Natural killer cell treated with Interleukin-12 subunit alpha and Interleukin-12 subunit beta and Interleukin-15 and Interleukin-18, amount 100 ng/mL, for 72 hours (primary cell): ENCODE measurements around the gene ZIC5. TPM values are rescaled to one million over a fixed set of nuclear protein-coding genes. Genes with fewer than 3 reads are reported as not detected.
A peak's percentile ranks its signal among the peaks of the same experiment; 100 is the strongest.

Experiments
- ATAC-seq, 2 donors: fragments of 150-1000 bp; cut with Tn5 transposase in 1 of 2; sonication (Bioruptor Pico), chemical (Tn5 transposase) in 1 of 2; 2 replicates each; pipeline ENCODE4 v1.10.0; 2021
- DNase-seq: peaks from one replicate; pipeline ENCODE4 v3.0.0; 2022; ENCODE audit warnings: low spot score
- H3K27ac Mint-ChIP-seq, 2 donors: 1 replicate in 1 of 2; 2 replicates in 1 of 2; pipeline ENCODE4 v1.8.0; 2022; ENCODE audit warnings: mixed read lengths in 2 of 2, mild to moderate bottlenecking in 1 of 2, moderate library complexity in 1 of 2
- H3K27me3 Mint-ChIP-seq, 2 donors: 1 replicate in 1 of 2; 2 replicates in 1 of 2; pipeline ENCODE4 v1.8.0; 2022; ENCODE audit warnings: mixed read lengths in 2 of 2
- H3K36me3 Mint-ChIP-seq: one replicate; pipeline ENCODE4 v1.8.0; 2022; ENCODE audit warnings: mixed read lengths
- H3K4me1 Mint-ChIP-seq, 2 donors: 1 replicate in 1 of 2; 2 replicates in 1 of 2; pipeline ENCODE4 v1.8.0; 2022; ENCODE audit warnings: low read depth in 2 of 2, mixed read lengths in 2 of 2, mild to moderate bottlenecking in 1 of 2
- H3K4me3 Mint-ChIP-seq: one replicate; pipeline ENCODE4 v1.8.0; 2022; ENCODE audit warnings: mixed read lengths
- H3K9me3 Mint-ChIP-seq: 2 replicates; pipeline ENCODE4 v1.8.0; 2022; ENCODE audit warnings: mixed read lengths
- total RNA-seq, 2 donors: library from RNA; stranded (reverse); gene quantifications; one replicate each; pipeline ENCODE4 v1.2.3, GENCODE V29; 2022

ZIC5 gene
- total RNA-seq, 2 donors from 2014 or later: not detected

DNA sequence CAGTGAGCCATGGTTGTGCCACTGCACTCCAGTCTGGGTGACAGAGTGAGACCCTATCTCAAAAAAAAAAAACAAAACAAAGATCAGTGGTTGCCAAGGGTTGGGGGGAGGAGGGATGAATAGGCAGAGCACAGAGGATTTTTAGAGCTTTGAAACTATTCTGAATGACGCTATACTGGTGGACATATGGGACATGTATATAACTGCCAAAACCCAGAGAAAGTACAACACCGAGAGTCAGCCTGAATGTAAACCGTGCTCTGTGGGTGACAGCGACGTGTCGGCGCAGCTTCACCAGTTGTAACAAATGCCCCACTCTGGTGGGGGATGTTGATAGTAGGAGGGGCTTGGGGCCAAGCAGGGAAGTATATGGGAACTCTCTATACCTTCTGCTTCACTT lies 32.9 kb downstream of the ZIC5 start:
- no peaks in the 10 kb centered on the region for H3K9me3 Mint-ChIP-seq
- H3K4me3 Mint-ChIP-seq: no peak overlapping the region
- DNase-seq (no peak), ATAC-seq (no peak)
- no peaks in the 10 kb centered on the region for H3K36me3 Mint-ChIP-seq
- peaks cover 24 to 28% of the 10 kb centered on the region in 2 donors for H3K27me3 Mint-ChIP-seq
- H3K4me1 Mint-ChIP-seq: no peaks in the 10 kb centered on the region
- no peak overlapping the region for H3K27ac Mint-ChIP-seq

DNA sequence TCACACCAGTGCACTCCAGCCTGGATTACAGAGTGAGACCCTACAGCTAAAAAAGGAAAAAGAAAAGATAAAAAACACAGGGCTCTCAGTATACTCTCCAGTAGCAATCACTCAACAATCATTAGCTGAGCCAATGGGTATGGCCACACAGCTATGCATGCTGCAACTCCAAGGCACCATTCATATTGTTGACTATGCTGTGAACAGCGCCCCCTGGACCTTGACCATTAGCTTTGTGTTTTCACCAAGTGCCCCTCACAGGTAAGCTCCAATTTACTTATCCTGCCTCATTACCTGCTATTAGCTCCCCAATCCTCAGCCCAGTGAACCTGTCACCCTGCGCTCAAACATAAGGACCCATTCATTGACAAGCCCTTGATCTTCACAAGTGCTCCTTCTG lies 35.8 kb downstream of the ZIC5 start:
- H3K4me3 Mint-ChIP-seq: no peak overlapping the region
- H3K27me3 Mint-ChIP-seq: peaks cover 19 to 22% of the 10 kb centered on the region in 2 donors
- no peak for ATAC-seq
- H3K27ac Mint-ChIP-seq: no peak overlapping the region
- no peaks in the 10 kb centered on the region for H3K4me1 Mint-ChIP-seq
- DNase-seq: no peak
- H3K9me3 Mint-ChIP-seq: no peaks in the 10 kb centered on the region
- H3K36me3 Mint-ChIP-seq: no peaks in the 10 kb centered on the region

DNA sequence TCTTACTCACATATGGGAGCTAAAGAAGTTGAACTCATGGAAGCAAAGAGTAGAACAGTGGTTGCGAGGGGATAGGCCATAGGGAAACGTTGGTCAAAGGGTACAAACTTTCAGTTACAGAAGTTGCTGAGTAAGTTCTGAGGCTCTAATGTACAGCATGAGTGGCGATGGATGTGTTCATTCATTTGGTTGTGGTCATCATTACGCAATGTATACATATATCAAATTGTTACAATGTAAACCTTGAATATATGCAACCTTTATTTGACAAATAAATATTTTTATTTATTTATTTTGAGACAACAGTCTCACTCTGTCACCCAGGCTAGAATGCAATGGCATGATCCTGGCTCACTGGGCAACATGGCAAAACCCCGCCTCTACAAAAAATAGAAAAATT lies 38.7 kb downstream of the ZIC5 start:
- ATAC-seq: no peak
- no peaks in the 10 kb centered on the region for H3K9me3 Mint-ChIP-seq
- H3K4me1 Mint-ChIP-seq: no peaks in the 10 kb centered on the region
- peaks cover 26% of the 10 kb centered on the region in 2 donors for H3K27me3 Mint-ChIP-seq
- no peak overlapping the region for H3K4me3 Mint-ChIP-seq
- no peak for DNase-seq
- H3K27ac Mint-ChIP-seq: no peak overlapping the region
- no peaks in the 10 kb centered on the region for H3K36me3 Mint-ChIP-seq

- no peaks in the 10 kb centered on the region for H3K9me3 Mint-ChIP-seq
- H3K36me3 Mint-ChIP-seq: no peaks in the 10 kb centered on the region
- H3K4me3 Mint-ChIP-seq: no peak overlapping the region
- H3K27ac Mint-ChIP-seq: no peak overlapping the region
- H3K27me3 Mint-ChIP-seq: peaks cover 23 to 25% of the 10 kb centered on the region in 2 donors
- no peak for ATAC-seq
- DNase-seq: no peak
- H3K4me1 Mint-ChIP-seq: no peaks in the 10 kb centered on the region
These were observed 40.6 kb downstream of the ZIC5 start for GRCh38 chr13:99930925-99931324.

DNA sequence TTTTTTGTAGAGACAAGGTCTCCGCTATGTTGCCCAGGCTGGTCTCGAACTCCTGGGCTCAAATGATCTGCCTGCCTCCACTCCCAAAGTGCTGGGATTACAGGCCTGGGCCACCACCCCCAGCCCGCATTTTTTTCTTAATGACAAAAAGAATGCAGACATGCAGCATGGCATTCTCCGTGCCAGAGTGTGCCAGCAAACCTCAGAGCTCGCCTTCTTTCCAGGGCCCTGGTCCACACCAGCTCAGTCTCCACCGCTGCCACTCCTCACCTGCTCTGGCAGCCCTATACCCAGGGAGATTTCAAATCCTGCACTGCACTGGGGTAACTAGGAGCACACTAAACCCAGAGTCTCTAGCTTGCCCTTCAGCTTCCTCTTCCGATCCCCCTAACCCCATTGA lies 41.7 kb downstream of the ZIC5 start:
- no peak for DNase-seq
- Mint-ChIP-seq H3K9me3 (no peaks in the 10 kb centered on the region), H3K4me1 (no peaks in the 10 kb centered on the region), H3K36me3 (no peaks in the 10 kb centered on the region), H3K27ac (no peak overlapping the region), H3K27me3 (peaks cover 19 to 25% of the 10 kb centered on the region in 2 donors), H3K4me3 (no peak overlapping the region)
- no peak for ATAC-seq

GRCh38 chr13:99926014-99926731 lies 45.4 kb downstream of the ZIC5 start:
- no peaks in the 10 kb centered on the region for H3K4me1 Mint-ChIP-seq
- ATAC-seq (no peak), DNase-seq (no peak)
- H3K9me3 Mint-ChIP-seq: peaks cover 3% of the 10 kb centered on the region
- H3K36me3 Mint-ChIP-seq: no peaks in the 10 kb centered on the region
- no peak overlapping the region for H3K27ac Mint-ChIP-seq
- H3K27me3 Mint-ChIP-seq: peaks cover 26 to 33% of the 10 kb centered on the region in 2 donors
- no peak overlapping the region for H3K4me3 Mint-ChIP-seq

GRCh38 chr13:99923877-99924582 lies 47.5 kb downstream of the ZIC5 start:
- Mint-ChIP-seq H3K9me3 (peaks cover 3% of the 10 kb centered on the region), H3K36me3 (no peaks in the 10 kb centered on the region), H3K4me3 (no peak overlapping the region), H3K27me3 (peaks cover 20 to 22% of the 10 kb centered on the region in 2 donors), H3K4me1 (no peaks in the 10 kb centered on the region), H3K27ac (no peak overlapping the region)
- no peak for DNase-seq
- ATAC-seq: no peak

DNA sequence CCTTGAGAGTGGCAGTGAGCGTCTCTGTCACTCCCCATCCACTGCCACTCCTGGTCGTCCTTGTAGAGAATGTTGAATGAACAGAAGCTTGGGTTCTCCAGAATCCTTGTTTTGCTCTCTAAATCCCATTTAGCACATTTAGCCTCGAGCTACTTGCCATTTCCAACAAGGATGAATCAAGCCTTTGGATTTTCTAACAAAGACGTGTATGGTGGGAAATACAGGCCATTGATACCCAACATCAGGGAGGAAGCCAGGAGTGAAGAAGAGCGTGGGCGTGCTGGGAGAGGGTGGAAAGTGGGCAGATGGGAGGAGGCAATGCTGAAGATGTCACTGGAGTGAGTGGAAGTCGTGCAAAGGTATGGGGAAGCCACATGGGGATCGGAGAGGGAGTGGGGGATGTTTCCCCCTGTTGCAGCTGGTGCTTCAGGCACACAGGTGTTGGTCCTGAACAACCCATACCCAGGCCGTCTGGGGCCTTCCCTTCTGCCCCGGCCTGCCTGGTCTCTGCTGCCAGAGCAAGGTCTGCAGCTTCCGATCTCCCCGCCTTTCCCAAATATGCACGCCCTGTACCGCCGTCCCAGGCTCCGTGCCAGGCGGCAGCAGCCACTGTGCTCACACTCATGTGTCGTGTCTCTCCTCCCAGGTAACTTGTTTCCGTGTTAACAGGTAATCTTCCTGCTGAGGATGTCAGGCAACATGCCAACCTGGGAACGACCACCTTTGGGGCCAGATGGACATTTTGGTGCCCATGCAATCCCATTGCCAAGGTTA lies 48.7 kb downstream of the ZIC5 start:
- Mint-ChIP-seq H3K36me3 (no peaks in the 10 kb centered on the region), H3K27me3 (peaks cover 25 to 29% of the 10 kb centered on the region in 2 donors), H3K9me3 (peaks cover 3% of the 10 kb centered on the region)

GRCh38 chr13:99919132-99919531 lies 52.4 kb downstream of the ZIC5 start:
- Mint-ChIP-seq H3K4me3 (no peak overlapping the region), H3K9me3 (peaks cover 3% of the 10 kb centered on the region), H3K4me1 (peaks cover 3 to 6% of the 10 kb centered on the region in 2 donors), H3K36me3 (no peaks in the 10 kb centered on the region), H3K27ac (no peak overlapping the region), H3K27me3 (peaks cover 35 to 36% of the 10 kb centered on the region in 2 donors)
- ATAC-seq (no peak), DNase-seq (no peak)

More for the DNA sequence above, 48.7 kb downstream of the ZIC5 start:
- DNase-seq (no peak), ATAC-seq (no peak)
- no peak overlapping the region for H3K4me3 Mint-ChIP-seq
- peak overlapping the region in 1 of 2 donors; percentile 48 for H3K27ac Mint-ChIP-seq
- H3K4me1 Mint-ChIP-seq: no peaks in the 10 kb centered on the region

DNA sequence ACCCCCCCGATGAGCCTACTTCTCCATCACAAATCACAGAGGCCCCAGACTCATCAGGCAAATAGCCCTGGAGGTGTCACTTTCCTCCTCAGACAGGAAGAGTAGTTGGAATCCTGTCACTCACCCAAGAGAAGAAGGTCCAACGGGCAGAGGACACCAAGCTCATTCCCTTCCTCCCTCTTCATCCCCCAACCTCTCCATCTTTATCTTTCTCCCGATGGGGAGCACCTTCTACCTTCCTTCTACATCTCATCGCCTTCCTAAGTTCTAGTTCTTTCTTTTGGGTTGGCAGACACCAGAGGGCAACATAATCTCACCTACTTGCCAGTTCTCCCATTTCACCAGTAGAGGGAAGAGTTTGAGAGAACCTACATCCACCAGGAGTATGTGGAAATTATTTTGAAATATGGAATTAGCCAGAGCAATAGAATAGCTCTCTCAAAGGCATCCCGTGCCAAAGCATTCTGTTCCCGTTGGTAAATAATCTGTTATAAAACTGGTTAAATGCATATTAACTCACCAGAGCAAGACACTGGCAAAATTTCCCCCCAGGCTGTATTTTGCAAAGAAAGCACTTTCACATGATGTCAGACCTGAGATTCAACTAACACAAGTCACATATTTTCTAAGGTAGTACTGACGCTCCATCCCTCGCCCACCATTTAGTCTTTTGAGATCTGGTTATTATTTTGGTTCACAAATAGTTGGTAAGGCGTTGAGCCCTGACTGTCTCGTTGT lies 55.0 kb downstream of the ZIC5 start:
- no peak overlapping the region for H3K4me3 Mint-ChIP-seq
- no peaks in the 10 kb centered on the region for H3K36me3 Mint-ChIP-seq
- DNase-seq: no peak

DNA sequence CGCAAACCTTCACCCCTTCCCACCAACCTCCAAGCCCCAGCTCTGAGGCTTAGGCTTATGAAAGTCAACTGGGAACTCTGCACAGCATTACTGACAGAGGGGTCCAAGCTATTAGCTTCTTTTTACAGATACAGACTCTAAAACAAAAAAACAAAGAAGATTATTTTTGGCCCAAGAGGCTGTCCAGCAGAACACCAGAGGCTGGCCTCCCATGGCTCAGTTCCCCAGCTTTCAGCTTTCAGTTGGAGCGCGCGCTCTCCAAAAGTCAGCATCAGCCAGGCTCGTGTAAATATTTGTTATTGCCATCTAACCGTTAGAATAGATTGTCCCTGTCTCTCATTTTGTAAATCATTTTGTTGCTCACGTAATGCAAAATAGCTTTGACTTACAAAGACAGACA lies 58.4 kb downstream of the ZIC5 start:
- Mint-ChIP-seq H3K27ac (no peak overlapping the region), H3K36me3 (peaks cover 6% of the 10 kb centered on the region), H3K27me3 (peaks cover 41 to 45% of the 10 kb centered on the region in 2 donors), H3K9me3 (no peaks in the 10 kb centered on the region), H3K4me3 (no peak overlapping the region), H3K4me1 (peaks cover 12 to 22% of the 10 kb centered on the region in 2 donors)
- DNase-seq (no peak), ATAC-seq (no peak)

More for the DNA sequence above, 55.0 kb downstream of the ZIC5 start:
- Mint-ChIP-seq H3K4me1 (peaks cover 6 to 14% of the 10 kb centered on the region in 2 donors), H3K27me3 (peaks cover 28 to 38% of the 10 kb centered on the region in 2 donors), H3K9me3 (no peaks in the 10 kb centered on the region), H3K27ac (no peak overlapping the region)
- peak; percentile 41 to 67 for ATAC-seq
